Ovary (tissue), 9 donors: ENCODE data around the gene DAP. TPM values are rescaled to one million over a fixed set of nuclear protein-coding genes. Genes with fewer than 3 reads are reported as not detected.

Experiments used
- DNase-seq, 5 donors: peaks; one replicate each; pipeline ENCODE4 v3.0.0-alpha.2; 2019 to 2020
- H3K27ac ChIP-seq, 2 donors: fragments of 200-600 bp; one replicate each; pipeline versions ENCODE4 v1.5.1 to v1.8.0; 2019 to 2022
- H3K27me3 ChIP-seq: fragments of 200-600 bp; one replicate; pipeline ENCODE4 v1.8.0; 2022
- H3K36me3 ChIP-seq: fragments of 200-600 bp; sonication (generic); one replicate; pipeline ENCODE4 v1.5.1; 2019
- H3K4me1 ChIP-seq: one replicate; pipeline ENCODE4 v1.8.1; 2013; ENCODE audit warnings: mild to moderate bottlenecking, moderate library complexity; ENCODE audit not compliant: insufficient read depth
- H3K4me3 ChIP-seq: fragments of 200-600 bp; sonication (generic); one replicate; pipeline ENCODE4 v1.5.1; 2017
- H3K9me3 ChIP-seq, 2 donors: fragments of 200-600 bp in 1 of 2; sonication (generic) in 1 of 2; one replicate each; pipeline versions ENCODE4 v1.5.1 to v1.8.1; 2013 to 2019; ENCODE audit warnings: mild to moderate bottlenecking in 1 of 2, moderate library complexity in 1 of 2
- EP300 ChIP-seq: sonication (generic); formaldehyde crosslinking; IDR thresholded peaks from one replicate; pipeline ENCODE4 v1.6.1; 2017; ENCODE audit warnings: antibody characterized with exemption
- POLR2A ChIP-seq: fragments of 450-650 bp; IDR thresholded peaks from one replicate; pipeline ENCODE4 v1.6.1; 2017; ENCODE audit warnings: antibody characterized with exemption, mild to moderate bottlenecking, moderate library complexity
- WGBS, 3 donors: extraction: QIAGEN DNeasy Blood & Tissue Kit in 1 of 3; methylation state at CpG; one replicate each; pipeline versions ENCODE4 v1.1.5 to v1.1.7; 2013 to 2017; 5-methylcytosine and 5-hydroxymethylcytosine counted together
- intact Hi-C, 4 donors: fragments of 100-400 bp; cut with DNase I; formaldehyde crosslinking; loops; one replicate each; pipeline versions ENCODE4 v1.11.0 to v1.15.1; 2022 to 2023
- polyA plus RNA-seq, 2 donors: library from polyadenylated mRNA; stranded (reverse); fragments of 200-250 nt in 1 of 2; fragments of 350-450 nt in 1 of 2; fragmentation: Illumina TruSeq in 1 of 2; extraction: RNeasy Lipid Tissue Mini Kit (QIAGEN cat#74804) in 1 of 2; gene quantifications; one replicate each; pipeline ENCODE4 v1.2.3, GENCODE V29; 2013 to 2014
- total RNA-seq, 7 donors: library from RNA; depleted of rRNA in 2 of 7; stranded (reverse); fragments of >200 nt in 2 of 7; fragmentation: NEBNext Ultra II Directional in 3 of 7; extraction: Animal tissue kit (Norgen Biotek cat#: 25700) in 3 of 7; gene quantifications; one replicate each; pipeline versions ENCODE4 v1.1.0 to v1.2.4, GENCODE V29; 2016 to 2023
- TF ChIP-seq, protein P1 (sequence below), 3 donors: fragments of 450-650 bp in 2 of 3; fragments of 200-600 bp in 1 of 3; IDR thresholded peaks; one replicate each; pipeline versions ENCODE4 v1.5.1 to v1.8.0; 2016 to 2022; ENCODE audit warnings: antibody characterized with exemption in 3 of 3, mild to moderate bottlenecking in 1 of 3
- donor health status: DM: no; HTN: no; CAD: no; lungs with moderate emphysema.
- donor health status: DM: no; HTN: no; CAD: no.
- donor health status: Bipolar disorder and iron deficiency.
- donor health status: DM: yes; HTN: yes; CAD: no.
- donor health status: DM: no; HTN: no; CAD: no.
- donor health status: DM: yes; HTN: yes; CAD: no.

Gene DAP
- total and polyA plus RNA-seq, 9 donors, result 32.0 to 159 (median 88.5) TPM

DNA sequence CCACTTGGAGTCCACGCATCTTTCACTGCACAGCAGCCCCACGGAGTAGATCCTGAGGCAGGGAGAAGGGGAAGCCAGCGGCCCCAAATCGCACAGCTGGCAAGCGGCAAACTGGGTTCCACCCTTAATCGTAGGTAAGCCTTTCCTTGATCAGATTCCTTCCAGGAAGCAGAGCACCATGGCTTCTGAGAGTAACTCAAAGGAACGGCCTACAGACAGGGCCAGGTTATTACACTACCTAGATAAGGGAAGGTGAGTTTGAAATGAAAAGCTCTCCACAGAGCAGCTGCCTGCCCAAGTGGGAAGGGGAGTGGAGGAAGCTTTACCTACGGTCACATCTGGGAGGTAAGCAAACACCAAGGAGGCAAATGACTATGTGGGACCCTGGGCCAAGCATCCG is 7.9 kb downstream of the DAP start:
- H3K4me1 ChIP-seq, result peaks cover 14% of the 10 kb centered on the region
- H3K27me3 ChIP-seq, result no peaks in the 10 kb centered on the region
- no peak overlapping the region for H3K4me3 ChIP-seq
- H3K9me3 ChIP-seq, result no peaks in the 10 kb centered on the region
- no peak overlapping the region for H3K27ac ChIP-seq
- DNase-seq, result no peak
- TF ChIP-seq EP300, result no peak
- TF ChIP-seq POLR2A, result no peak
- TF ChIP-seq, protein P1, sequence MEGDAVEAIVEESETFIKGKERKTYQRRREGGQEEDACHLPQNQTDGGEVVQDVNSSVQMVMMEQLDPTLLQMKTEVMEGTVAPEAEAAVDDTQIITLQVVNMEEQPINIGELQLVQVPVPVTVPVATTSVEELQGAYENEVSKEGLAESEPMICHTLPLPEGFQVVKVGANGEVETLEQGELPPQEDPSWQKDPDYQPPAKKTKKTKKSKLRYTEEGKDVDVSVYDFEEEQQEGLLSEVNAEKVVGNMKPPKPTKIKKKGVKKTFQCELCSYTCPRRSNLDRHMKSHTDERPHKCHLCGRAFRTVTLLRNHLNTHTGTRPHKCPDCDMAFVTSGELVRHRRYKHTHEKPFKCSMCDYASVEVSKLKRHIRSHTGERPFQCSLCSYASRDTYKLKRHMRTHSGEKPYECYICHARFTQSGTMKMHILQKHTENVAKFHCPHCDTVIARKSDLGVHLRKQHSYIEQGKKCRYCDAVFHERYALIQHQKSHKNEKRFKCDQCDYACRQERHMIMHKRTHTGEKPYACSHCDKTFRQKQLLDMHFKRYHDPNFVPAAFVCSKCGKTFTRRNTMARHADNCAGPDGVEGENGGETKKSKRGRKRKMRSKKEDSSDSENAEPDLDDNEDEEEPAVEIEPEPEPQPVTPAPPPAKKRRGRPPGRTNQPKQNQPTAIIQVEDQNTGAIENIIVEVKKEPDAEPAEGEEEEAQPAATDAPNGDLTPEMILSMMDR (IDR thresholded peaks at IDR 0.05), result no peak
- no peaks in the 10 kb centered on the region for H3K36me3 ChIP-seq
- 92 to 98% (median 93%) methylated on average over 9 of the region's 9 CpGs for WGBS, 3 donors
- intact Hi-C loops, result no loop called here

DNA sequence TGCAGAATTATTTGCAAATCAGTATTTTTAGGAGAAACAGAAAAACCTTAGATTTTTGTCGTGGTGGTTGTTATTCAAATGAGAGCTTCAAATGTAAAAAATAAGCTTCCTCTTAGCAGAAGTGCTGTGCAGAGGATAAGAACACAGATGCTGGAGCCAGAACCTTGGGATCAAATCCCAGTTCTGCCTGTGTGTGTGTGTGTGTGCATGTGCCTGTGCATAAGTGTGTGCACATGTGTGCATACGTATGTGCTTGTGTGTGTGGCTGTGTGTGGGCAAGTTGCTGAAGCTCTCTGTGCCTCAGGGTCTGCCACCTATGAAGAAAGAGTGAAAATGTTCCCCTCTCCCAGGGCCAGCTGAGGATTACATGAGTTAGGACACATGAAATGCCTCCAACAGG is 8.6 kb downstream of the DAP start:
- intact Hi-C loops, result no loop called here
- DNase-seq, result no peak
- Histone ChIP-seq H3K4me3 (no peak overlapping the region), H3K9me3 (no peaks in the 10 kb centered on the region), H3K4me1 (peaks cover 13% of the 10 kb centered on the region), H3K27ac (no peak overlapping the region), H3K27me3 (no peaks in the 10 kb centered on the region), H3K36me3 (no peaks in the 10 kb centered on the region)
- 28 to 41% (median 32%) methylated on average over 2 of the region's 2 CpGs for WGBS, 3 donors
- TF ChIP-seq EP300 (no peak), POLR2A (no peak)
- TF ChIP-seq, protein P1 (IDR thresholded peaks at IDR 0.05), result no peak

DNA sequence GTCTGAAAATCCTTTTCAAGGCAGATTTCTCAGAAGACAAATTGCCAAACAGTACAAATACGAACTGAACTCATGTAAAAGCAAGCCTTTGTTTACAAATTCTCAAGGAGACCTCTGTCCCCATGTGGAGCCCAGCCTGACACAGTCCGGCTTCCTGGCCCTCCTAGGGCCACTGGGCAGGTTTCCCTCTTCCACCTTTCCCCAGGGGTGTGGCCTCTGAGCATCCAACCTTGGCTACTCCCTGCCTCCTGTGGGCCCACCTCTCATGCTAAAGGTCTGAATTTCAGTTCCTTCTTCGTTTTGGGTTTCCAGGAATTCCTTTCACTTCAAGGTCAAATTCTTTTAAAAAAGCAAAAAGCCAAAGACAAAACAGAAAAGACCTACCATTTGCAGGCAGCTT is 10.1 kb downstream of the DAP start:
- intact Hi-C loops, result no loop called here
- no peak for DNase-seq

DNA sequence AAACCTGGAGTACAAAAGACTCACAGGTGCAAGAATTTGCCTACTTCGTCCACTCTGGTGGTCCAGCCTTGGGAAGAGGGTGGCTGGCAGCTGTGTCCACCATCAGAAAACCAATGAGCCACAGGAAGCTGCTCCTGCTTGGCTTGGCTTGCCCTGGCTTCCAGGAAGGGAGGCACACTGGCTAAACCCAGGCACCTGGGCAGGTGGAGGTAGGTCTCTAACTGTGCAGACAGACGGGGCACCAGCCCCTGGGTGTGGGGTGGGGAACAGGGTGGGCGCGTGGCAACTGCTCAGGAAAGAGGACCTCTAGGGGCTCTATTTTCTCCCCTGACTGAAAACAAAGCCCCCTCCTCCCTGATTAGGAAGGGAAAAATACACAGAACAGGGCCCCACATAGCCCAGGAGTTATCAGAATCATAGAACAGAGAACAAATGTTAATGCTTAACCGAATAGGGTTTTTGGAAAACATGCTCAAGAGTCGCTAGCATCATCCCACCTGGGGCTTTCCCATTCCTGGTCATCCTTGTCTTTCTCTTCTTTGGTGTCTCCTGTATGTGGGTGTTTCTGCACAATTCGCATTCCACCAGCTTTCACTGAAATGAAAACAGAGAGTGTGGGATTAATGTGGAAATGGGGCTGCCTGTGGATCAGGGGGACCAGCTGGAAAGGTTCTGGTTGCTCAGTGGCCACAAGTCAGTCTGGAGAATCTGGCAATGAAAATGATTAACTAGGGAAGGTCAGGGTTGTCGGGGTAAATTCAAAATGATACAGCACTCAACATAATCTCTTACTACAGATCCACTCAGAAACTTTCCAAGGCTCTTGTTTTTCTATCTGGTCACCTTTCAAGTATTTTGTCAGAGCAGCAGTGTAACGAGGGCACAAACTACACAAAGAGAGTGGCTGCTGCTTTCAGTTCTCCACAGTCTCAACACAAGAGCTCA is 13.1 kb downstream of the DAP start:
- WGBS, 3 donors, result 79 to 90% (median 83%) methylated on average over 9 of the region's 9 CpGs
- H3K4me1 ChIP-seq, result peaks cover 5% of the 10 kb centered on the region
- intact Hi-C loops, result no loop called here
- TF ChIP-seq POLR2A, result no peak
- TF ChIP-seq EP300, result no peak
- TF ChIP-seq, protein P1 (IDR thresholded peaks at IDR 0.05), result no peak
- no peaks in the 10 kb centered on the region for H3K27me3 ChIP-seq
- no peak for DNase-seq
- H3K4me3 ChIP-seq, result no peak overlapping the region
- no peaks in the 10 kb centered on the region for H3K9me3 ChIP-seq
- H3K27ac ChIP-seq, result no peak overlapping the region
- H3K36me3 ChIP-seq, result no peaks in the 10 kb centered on the region

More for the DNA sequence above, 10.1 kb downstream of the DAP start:
- peaks cover 9% of the 10 kb centered on the region for H3K4me1 ChIP-seq
- no peaks in the 10 kb centered on the region for H3K36me3 ChIP-seq
- WGBS, 3 donors, result 4 to 40% (median 13%) methylated on average over 3 of the region's 3 CpGs
- H3K9me3 ChIP-seq, result no peaks in the 10 kb centered on the region
- no peak overlapping the region for H3K4me3 ChIP-seq
- peak overlapping the region in 1 of 2 donors; percentile 13 for H3K27ac ChIP-seq
- H3K27me3 ChIP-seq, result no peaks in the 10 kb centered on the region
- no peak for TF ChIP-seq POLR2A
- TF ChIP-seq EP300, result no peak
- TF ChIP-seq, protein P1 (IDR thresholded peaks at IDR 0.05), result no peak
